Measurements from ENCODE around the gene PADI4.

The PADI4 gene

GRCh38 chr1:17350928-17351446 lies 43.0 kb downstream of the PADI4 start:
- DNase-seq = no peak

GRCh38 chr1:17351598-17352324 lies 43.8 kb downstream of the PADI4 start:
- no peak for DNase-seq

GRCh38 chr1:17352419-17352909 lies 44.5 kb downstream of the PADI4 start:
- no peak for DNase-seq

- DNase-seq = no peak
Observed at GRCh38 chr1:17355898-17356297, 47.9 kb downstream of the PADI4 start.

- DNase-seq = no peak
Observed at GRCh38 chr1:17356387-17357026, 48.5 kb downstream of the PADI4 start.

GRCh38 chr1:17358557-17358956 lies 50.6 kb downstream of the PADI4 start:
- DNase-seq = no peak

GRCh38 chr1:17359031-17359430 lies 51.0 kb downstream of the PADI4 start:
- DNase-seq = no peak

- DNase-seq = no peak
Observed at GRCh38 chr1:17359808-17360207, 51.8 kb downstream of the PADI4 start.

GRCh38 chr1:17360272-17360956 lies 52.4 kb downstream of the PADI4 start:
- DNase-seq = no peak

- no peak for DNase-seq
Observed at GRCh38 chr1:17361687-17362086, 53.7 kb downstream of the PADI4 start.

- no peak for DNase-seq
Observed at GRCh38 chr1:17363351-17363750, 55.4 kb downstream of the PADI4 start.

- DNase-seq = no peak
Observed at GRCh38 chr1:17363771-17364170, 55.8 kb downstream of the PADI4 start.

GRCh38 chr1:17365293-17365692 lies 57.3 kb downstream of the PADI4 start:
- peak; percentile 69 to 73 for DNase-seq

GRCh38 chr1:17369466-17369865 lies 61.5 kb downstream of the PADI4 start:
- no peak for DNase-seq

- DNase-seq = no peak
Observed at GRCh38 chr1:17370618-17371017, 62.6 kb downstream of the PADI4 start.

GRCh38 chr1:17371896-17372295 lies 63.9 kb downstream of the PADI4 start, which contains the start of gene PADI6:
Gene PADI6, plus strand, starts transcription at chr1:17372196. Its CDS starts 50 bp downstream, at chr1:17372246.
- DNase-seq = no peak

- no peak for DNase-seq
Observed at GRCh38 chr1:17372955-17373354, 65.0 kb downstream of the PADI4 start.

- no peak for DNase-seq
Observed at GRCh38 chr1:17375651-17376050, 67.7 kb downstream of the PADI4 start.

- no peak for DNase-seq
Observed at GRCh38 chr1:17377325-17377953, 69.4 kb downstream of the PADI4 start.

- peak; percentile 34 to 38 for DNase-seq
Observed at GRCh38 chr1:17381161-17381560, 73.2 kb downstream of the PADI4 start.

GRCh38 chr1:17392199-17392740 lies 84.3 kb downstream of the PADI4 start:
- DNase-seq = no peak

GRCh38 chr1:17393230-17393629 lies 85.2 kb downstream of the PADI4 start:
- DNase-seq = peak; percentile 38 to 45

Data from inflammatory macrophage treated with lipopolysaccharide for 1 hour (primary cell).